ENCODE results near the gene PDYN. TPM values are rescaled to one million over a fixed set of nuclear protein-coding genes. Genes with fewer than 3 reads are reported as not detected.

Gene PDYN
- total RNA-seq, 1 donor from 2014 or later = not detected

DNA sequence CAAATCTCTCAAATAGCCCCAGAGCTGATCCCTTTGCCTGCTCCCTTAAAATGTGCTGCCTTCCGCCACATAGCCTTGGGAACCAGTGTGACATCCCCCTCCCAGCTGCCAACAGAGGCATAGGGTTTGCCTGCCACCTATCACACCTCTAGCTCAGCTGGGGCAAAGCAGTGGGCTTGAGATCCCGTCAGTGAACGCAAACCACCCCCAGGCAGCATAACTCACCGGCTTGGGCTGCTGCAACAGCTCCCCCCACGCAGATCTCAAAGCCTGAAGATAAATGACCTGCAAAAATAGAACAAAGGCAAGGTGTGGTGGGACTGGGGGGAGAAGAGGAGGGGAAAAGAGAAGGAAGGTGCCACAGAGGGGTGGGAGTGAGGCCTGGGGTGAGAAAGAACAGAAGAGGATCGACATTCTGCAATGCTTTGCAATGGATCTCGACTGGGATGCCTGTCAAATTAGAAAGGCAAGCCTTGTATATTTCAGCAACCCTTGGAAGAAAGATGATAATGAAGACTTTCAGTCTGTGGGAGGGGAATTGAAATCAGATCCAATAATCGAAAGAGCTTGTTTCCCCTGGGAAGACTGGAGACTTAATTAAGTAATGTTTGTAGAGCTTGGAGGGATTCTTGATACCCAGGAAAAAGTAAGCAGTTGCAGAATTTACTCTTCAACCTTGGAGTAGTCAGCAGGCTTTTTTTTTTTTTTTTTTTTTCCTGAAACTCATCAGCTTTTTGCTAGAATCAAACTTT, 1.3 kb downstream of the PDYN start:
- DNase-seq = no peak

DNA sequence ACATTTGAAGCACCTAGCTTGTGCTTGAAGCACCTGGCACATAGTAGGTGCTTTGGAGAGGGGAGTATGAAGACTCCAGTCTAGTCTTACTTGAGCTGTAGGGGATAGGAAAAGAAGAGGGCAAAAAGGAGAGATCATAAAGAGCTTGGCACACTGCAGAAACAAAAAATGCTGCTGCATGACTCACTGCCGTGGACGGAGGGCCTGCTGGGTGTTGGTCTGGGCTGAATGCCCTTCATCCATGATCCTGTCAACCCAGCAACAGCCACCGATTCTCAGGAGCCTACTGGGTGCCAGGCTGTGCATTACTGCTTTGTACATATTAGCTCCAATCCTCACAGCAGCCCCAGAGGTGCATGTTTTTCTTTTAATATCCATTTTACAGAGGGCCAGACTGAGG, 6.0 kb downstream of the PDYN start:
- DNase-seq = no peak

DNA sequence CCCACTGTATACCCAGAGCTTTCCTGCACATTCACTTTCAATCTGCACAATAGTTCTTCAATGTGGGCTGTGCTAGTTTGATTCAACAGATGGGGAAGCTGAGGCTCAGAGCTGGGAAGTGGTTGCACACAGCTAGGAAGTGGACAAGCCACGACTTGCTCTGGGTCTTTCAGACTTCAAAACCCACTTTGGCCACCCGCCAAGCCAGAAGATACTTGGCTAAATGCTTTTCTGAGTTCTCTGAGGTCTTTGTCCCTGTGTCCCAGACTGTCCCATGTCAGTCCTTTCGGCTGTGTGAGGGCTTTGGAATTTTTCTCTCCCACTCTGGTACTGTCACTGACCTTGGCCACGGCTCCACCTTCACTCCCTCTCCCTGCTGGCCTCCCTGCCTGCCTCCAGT, 10.6 kb downstream of the PDYN start:
- DNase-seq = no peak

DNA sequence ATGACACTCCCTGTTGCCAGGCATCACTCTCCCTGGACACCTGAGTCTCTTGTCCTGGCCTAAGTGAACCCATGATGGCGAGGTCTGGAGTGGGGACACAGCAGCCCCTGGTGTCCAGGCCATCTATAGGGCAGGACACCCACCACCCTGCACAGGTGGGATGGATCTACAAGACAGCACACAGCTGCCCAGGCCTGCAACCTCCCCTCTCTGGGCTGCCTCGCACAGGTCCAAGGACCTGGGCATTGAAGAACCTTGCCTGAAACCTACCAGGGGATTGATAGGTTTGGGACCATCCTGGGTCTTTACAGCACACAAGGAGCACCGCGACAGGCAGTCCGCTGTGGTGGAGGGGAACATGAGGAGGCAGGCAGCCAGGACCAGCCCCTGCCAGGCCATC, 11.2 kb downstream of the PDYN start:
- no peak for DNase-seq

DNA sequence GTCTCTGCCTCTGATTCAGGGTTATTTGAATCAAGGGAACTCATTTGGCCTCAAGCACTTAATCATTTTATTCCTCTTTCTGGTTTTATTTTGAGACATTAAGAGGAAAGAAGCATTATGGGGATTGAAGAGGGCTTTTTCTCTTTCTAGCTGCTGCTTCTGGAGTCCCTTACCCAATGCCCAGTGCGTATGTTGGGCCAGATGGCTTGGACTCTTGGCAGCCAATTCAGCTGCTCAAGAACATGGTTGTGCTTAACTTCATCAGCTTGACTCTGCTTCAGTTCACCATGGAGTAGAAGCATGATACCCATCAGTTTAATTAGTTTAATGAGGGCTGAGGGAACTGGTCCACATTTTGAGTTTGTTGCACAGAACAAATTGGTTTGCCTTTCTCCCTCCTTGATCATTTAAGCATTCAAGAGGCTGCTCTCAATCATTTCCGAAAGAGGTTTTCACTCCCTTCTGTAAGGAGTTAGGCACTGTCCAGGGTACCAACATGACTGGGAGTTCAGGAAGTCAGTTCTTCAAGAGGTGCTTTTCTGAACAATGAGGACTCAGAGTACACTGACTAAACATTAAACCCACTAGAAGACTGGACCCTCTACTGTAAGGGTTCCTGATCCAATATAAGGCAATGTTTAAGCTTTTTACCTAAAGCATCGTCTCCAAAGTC, 14.6 kb downstream of the PDYN start:
- peak; percentile 5 for DNase-seq

DNA sequence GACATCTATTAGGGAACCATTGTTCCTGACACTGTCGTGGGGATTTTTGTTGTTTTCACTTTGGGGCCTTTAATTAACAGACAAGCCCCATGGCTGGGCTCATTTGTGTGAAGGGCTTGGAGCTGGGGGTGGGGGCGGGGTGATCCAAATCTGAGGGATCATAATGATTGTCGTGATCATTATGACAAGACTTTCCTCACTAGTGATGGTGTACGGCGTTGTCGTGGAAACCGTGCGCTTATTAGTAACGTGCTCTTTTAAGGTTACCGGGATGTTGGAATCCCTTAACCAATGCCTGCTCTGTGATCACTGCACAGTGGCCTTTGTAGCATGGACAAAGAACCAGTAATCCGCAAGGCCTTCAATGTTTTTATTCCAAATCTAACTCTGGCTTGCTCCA, 18.6 kb downstream of the PDYN start:
- no peak for DNase-seq

DNA sequence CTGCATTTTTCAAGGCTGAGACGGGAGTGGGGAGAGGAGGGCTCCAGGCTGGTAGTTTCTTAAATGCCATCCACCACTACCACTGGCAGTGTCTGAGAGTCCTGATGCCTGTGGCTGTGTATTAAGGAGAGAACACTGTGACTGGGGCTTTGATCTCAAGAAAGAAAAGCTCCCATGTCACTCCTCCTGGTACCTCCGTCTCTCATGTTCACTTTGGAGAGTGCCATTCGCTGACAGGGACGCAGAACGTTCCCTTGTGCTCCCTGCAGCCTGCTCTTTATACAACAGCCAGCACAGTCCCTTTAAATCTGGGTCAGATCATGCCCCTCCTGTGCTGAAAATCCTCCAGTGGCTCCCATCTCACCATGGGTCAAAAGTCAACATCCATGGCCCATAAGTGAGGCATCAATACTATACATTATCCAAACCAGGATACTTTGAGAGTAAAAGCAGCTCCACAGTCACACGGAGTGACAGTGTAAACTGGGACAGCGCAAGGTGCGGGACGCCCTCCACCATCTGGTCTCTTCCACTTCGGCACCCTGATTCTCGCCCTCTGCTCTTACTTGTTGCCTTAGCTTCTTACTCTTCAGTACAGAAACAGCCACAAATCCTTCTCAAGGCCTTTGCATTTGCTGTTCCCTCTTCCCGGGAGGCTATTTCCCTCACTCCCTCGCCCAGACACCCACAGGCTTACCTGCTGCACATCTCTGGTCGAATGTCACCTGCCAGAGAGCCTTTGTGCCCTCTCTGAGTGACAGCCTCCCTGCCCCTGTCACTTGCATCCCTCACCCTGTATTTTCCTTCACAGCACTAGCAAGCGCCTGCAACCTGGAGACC, 20.0 kb downstream of the PDYN start:
- DNase-seq = no peak

DNA sequence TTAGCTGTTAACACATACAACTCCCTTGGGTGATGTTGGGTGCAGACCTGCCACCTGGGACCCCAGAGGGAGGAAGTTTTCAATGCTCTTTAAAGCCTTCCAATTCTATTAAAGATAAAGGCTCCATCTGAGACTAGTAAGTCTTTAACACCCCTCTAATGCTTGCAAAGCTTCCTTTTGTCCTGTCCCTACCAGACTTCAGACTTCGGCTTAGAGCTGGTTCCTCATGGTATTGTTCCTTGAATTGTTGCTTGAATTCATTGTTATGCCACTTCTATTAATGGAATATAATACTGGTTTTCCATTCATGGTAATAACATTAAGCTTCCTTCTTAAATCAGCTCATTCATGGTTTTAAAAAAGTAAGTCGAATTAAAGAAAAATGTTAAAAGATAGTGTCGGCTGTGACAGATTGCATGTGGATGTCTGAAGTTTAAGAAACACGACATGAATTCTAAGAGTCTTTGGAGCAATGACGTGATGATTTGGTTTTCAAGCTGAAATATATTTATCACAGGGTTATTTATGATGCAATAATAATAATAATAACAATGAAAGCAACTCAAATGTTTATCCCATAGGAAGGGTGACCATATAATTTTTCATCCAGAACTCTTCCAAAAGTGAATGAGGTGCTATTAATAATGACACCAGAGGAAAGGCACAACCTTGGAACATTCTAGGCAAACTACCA, 21.8 kb downstream of the PDYN start:
- DNase-seq = no peak

DNA sequence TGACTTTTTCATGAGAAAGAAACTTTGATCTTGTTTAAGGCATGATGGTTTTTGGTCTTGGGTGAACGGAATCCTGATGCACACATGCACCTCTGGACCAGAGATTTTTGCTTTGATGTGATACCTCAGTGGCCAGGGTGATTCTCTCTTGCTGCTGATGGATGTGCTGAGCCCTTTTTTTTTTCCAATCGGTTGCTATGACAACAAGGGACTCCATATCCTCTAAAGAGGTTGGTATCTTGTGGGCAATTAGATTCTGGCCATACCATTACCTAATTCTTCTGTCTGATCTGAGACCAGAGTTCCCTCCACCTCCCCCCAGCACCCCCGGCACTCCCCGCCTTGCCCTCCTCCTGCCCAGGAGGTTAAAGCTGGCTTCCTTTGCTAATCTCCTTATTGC, 24.9 kb downstream of the PDYN start:
- DNase-seq = no peak

DNA sequence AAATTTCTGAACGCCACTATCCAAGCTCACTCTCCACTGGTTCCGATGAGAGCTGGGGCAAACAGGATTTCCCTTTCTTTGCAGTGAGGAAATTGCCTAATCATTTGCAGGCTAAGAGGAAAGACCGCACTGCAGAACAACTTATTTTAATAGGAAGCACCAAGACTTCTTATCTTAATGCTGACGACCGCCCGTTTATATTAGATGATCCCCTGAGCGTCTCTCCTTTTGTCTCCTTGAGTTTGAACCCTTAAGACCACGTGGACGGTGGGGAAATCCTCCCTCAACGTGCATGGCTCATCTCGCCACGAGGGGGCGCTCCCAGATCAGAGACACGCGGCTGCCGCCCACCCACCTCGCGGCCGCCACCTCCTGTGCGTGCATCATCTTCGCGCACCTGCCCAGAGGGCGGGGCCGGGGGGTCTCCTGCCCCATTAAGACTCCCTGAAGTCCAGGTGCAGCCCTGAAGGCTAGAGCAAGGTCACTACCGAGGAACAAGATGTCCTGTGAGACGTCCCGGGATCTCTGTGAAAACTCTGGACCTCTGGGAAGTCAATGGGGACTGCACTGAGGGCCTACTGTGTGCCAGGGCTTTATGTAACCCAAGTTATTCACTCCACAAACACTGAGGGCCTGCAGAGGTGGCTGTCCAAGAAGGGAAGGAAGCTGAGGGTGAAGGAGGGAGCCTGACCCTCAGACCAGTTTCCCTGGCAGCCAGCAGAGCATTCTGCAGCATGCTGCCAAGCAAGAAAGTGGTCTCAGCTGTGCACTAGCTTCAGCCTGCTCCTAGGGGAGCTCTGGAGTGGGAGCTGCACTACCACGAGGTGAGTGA, 28.1 kb downstream of the PDYN start:
- DNase-seq = peak; percentile 74

DNA sequence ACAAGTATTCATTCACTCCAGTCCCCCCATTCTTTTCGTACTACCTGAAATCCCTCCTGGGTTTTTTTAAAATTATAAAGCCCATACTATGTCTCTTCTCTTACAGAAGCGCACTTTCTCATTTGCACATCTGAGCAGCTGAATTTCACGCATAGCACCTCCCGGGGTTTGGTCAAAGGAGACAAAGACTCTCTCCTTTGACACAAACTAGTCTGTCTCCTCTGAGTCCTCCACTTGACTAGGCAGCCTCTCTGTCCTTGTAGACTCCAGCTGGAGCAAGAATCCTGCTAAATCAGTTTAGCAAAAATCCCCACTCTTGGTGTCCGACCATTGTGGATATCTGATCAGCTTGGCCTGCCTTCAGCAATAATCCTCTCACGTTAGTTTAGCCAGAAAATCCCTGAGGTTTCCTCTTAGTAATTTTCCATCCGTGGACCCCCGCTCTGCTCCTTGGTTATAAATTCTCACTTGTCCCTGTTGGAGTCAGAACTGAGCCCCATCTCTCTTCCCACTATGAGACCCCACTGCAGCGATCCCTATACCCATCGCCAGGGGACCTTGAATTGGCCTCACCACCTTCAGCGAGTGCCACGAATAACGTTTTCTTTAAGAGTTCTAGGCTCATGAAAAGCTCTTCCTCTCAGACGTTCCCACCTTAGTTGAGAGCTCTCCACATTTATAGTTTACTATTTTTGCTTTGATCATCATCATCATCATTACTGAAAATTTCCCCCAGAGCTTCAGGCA, 29.0 kb downstream of the PDYN start:
- no peak for DNase-seq

DNA sequence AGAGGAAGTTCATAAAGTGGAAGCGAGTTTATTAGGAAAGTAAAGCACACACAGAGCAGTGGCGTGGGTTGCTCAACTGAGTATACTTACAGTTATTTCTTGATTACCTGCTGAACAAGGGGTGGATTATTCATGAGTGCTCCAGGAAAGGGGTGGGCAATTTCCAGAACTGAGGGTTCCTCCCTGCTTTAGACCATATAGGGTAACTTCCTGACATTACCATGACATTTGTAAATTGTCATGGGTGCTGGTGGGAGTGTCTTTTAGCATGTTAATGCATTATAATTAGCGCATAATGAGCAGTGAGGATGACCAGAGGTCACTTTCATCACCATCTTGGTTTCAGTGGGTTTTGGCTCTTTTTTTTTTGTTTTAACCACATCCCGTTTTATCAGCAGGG, 29.8 kb downstream of the PDYN start:
- DNase-seq = no peak

DNA sequence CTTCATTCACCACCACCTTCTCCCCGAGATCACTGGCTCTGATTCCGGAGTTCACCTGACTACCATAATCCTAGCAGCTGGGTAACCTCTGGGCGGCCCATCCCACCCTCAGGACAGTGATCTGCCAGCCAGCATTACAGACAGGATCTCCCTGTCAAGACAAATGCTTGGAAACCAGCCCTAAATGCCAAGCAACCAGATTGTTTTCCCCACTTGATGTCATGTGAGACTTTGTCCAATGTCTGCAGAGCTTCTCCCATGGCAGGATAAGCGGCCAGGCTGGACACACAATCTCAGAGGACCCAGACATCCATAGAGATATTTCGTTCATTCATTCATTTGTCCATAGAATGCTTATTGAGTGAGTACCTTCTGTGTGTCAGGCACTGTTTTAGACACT, 32.5 kb downstream of the PDYN start:
- DNase-seq = no peak

DNA sequence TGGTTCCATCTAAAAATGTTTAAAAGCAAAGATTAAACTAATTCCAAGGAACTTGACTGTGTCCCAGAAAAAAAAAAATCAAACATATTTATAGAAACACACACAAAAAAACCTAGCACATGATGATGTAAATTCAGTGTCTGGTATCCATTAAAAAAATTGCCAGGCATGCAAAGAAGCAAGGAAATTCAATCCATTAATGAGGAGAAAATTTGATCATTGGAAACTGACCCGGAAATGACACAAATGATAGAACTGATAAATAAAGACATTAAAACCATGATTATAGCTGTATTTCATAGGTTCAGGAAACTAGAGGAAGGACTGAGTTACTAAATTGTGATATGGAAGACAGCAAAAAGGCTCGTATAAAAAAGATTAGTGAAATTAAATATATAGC, 34.7 kb downstream of the PDYN start:
- DNase-seq = no peak

DNA sequence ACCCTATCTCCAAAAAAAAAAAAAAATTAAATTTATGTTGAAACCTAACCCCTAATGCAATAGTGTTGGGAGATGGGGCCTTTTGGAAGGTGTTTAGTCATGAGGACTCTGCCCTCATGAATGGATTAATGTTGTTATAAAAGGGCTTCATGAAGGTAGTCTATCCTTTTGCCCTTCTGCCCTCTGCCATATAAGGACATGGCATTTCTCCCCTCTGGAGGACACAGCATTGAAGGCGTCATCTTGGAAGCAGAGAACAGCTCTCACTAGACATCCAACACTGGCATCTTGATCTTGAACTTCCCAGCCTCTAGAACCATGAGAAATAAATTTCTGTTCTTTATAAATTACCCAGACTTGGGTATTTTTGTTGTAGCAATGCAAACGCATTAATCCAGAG, 35.4 kb downstream of the PDYN start:
- no peak for DNase-seq

DNA sequence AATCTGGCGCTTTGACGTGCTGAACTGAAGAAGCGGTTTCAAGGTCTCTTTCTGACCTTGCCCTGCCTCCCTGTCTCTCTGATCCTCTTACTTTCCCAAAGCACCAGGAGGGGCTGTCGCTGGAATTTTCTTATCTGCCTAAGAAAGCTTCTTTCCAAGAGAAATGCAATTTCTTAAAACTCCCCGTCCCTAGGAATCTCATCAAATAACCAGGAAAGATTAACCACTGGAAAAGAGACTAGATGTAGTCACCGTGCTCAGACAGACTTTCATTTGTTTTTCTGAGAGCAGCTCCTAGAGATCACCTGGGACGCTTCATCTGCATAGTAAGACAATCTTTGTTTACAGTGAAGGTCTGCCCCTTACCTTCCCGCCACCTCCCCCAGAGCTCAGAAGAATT, 38.6 kb downstream of the PDYN start:
- DNase-seq = no peak

DNA sequence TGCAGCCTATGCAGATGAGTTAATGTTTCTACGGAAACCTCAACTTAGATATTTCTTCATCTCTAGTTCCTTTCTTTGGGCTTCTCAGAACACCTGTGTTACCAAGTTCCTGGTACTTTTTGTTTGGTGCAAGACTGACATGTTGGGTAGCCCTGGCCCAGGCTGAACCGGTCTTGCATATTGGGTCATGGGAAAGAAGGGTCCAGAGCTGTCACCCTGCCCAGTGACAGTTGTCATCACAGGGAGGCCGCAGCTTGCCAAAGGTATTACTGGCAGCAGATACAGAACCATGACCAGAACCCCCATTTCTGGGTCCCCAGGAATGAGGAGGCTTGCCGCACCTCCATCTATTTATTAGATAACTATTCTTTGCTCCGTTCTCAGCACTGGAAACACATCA, 40.2 kb downstream of the PDYN start:
- no peak for DNase-seq

DNA sequence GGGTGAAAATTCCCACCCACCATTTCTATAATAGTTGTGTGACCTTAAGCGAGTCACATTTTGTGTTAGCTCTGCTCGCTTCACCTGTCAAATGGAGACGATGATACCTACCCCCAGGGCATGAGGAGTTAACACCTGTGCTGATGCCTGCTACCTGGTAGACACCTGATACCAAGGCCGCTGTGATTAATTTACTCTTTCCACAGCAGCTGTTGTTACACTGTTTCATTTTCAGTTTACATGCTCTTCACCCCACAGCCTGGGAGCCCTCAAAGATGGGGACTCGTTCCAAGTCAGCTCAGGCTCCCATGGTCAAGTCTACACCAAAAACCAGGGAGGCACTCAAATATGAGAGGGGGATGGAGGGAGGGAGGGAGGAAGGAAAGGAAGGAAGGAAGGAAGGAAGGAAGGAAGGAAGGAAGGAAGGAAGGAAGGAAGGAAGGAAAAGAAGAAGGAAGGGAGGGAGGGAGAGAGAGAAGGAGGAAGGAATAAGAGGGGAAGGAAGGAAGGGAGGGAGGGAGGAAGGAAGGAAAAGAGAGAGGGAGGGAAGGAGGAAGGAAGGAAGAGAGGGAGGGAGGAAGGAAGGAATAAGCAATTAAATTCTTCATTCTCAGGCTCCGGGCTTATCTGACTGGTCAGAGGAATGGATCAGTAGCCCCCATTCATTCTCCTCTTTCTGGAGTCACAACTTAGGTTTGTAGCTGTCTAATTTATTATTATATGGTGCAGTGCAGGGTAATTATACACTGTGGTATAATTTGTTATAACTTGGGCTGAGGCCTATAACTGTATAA, 40.9 kb downstream of the PDYN start:
- no peak for DNase-seq

DNA sequence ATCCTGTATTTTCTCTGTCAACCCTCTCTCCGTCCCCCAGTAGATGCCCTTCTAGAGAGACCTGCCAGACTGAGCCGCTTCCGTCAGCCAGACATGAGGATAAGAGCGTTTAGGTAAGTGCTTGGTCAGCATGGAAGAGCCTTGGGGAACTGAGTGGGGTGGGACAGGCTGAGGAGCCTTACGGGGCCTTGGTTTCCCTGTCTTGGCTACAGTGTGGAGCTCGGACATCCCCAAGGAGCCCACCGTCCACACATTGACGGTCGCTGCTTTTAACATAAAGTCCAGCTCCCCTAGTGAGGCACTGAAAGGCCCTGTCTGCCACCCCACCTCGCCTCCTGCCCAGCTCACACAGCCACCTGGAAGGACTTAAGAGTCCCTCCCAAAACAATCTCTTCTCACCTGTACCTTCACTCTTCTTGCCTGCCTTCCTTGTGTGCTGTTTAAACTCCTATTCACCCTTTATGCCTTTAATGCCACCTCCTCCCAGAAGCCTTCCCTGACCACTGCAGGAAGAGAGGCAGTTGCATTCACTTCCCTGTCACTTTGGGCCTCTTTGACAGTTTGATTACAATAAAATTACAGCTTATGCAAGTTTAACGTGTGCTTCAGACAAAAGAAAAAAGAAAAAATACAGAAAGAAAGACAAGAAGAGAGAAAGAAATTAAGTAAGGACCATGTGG, 42.3 kb downstream of the PDYN start:
- DNase-seq = no peak

DNA sequence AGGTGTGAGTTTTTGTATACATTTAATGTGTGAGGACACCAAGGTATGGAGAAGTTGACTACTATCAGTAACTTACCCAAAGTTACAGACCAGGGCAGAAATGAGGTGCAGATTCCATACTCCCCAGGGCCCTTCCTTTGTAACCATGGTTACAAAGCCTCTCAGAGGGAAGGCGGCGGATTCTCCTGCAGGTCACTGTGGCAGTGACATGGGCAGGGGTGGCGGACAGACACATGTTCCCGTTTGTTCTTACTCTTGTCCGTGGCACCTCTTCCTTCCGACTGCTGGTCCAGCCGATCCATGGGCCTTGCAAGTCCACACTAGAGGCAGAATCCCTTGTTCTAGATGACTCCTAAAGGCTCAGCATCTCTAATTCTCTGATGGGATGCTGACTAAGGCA, 43.0 kb downstream of the PDYN start:
- no peak for DNase-seq
